GM19467 (cell line): ENCODE results near the gene NOXA1.

ENCODE experiments used
- ATAC-seq: cut with Tn5 transposase; IDR thresholded peaks from one replicate; pipeline ENCODE4 v1.9.1; 2021; ENCODE audit warnings: mild to moderate bottlenecking, moderate library complexity; ENCODE audit not compliant: unreplicated experiment

The NOXA1 gene

GRCh38 chr9:137387114-137387890, 35.9 kb upstream of the NOXA1 start:
- ATAC-seq, result no peak

- no peak for ATAC-seq
Measured at GRCh38 chr9:137387891-137388560, 35.2 kb upstream of the NOXA1 start.

GRCh38 chr9:137388589-137389427, 34.4 kb upstream of the NOXA1 start:
- no peak for ATAC-seq

- no peak for ATAC-seq
Measured at GRCh38 chr9:137389428-137389746, 33.8 kb upstream of the NOXA1 start.

- no peak for ATAC-seq
Measured at GRCh38 chr9:137390553-137391410, 32.4 kb upstream of the NOXA1 start.

- ATAC-seq, result no peak
Measured at GRCh38 chr9:137391411-137391754, 31.8 kb upstream of the NOXA1 start.

GRCh38 chr9:137392232-137393007, 30.8 kb upstream of the NOXA1 start:
- ATAC-seq, result no peak

- ATAC-seq, result no peak
Measured at GRCh38 chr9:137393176-137394150, 29.7 kb upstream of the NOXA1 start.

- ATAC-seq, result no peak
Measured at GRCh38 chr9:137394866-137395665, 28.1 kb upstream of the NOXA1 start.

GRCh38 chr9:137395666-137396010, 27.6 kb upstream of the NOXA1 start:
- no peak for ATAC-seq

- ATAC-seq, result no peak
Measured at GRCh38 chr9:137396227-137396626, 27.0 kb upstream of the NOXA1 start.

GRCh38 chr9:137396634-137397367, 26.4 kb upstream of the NOXA1 start:
- no peak for ATAC-seq

GRCh38 chr9:137397675-137398423, 25.3 kb upstream of the NOXA1 start:
- no peak for ATAC-seq

- ATAC-seq, result no peak
Measured at GRCh38 chr9:137398561-137399468, 24.4 kb upstream of the NOXA1 start.

GRCh38 chr9:137402746-137403145, 20.4 kb upstream of the NOXA1 start:
- ATAC-seq, result no peak

GRCh38 chr9:137403269-137403668, 19.9 kb upstream of the NOXA1 start:
- no peak for ATAC-seq
